Sigmoid colon (tissue), 4 donors: ENCODE results near the gene TMEFF2.

Experiments used
- CTCF ChIP-seq, 4 experiments: fragments of 450-650 bp in 3 of 4; fragments of 200-600 bp in 1 of 4; IDR thresholded peaks; one replicate each; pipeline ENCODE4 v1.5.1; 2016 to 2019; ENCODE audit warnings: antibody characterized with exemption in 4 of 4, mild to moderate bottlenecking in 3 of 4, moderate library complexity in 2 of 4
- EP300 ChIP-seq, 4 donors: sonication (generic); formaldehyde crosslinking; IDR thresholded peaks; one replicate each; pipeline ENCODE4 v1.6.1; 2017; ENCODE audit warnings: antibody characterized with exemption in 4 of 4
- POLR2A ChIP-seq, 2 donors: fragments of 450-650 bp; IDR thresholded peaks; one replicate each; pipeline ENCODE4 v1.6.1; 2016; ENCODE audit warnings: antibody characterized with exemption in 2 of 2, mild to moderate bottlenecking in 2 of 2, moderate library complexity in 2 of 2
- POLR2AphosphoS5 ChIP-seq, 4 donors: sonication (generic); formaldehyde crosslinking; IDR thresholded peaks; one replicate each; pipeline ENCODE4 v1.6.1; 2017; ENCODE audit warnings: antibody characterized with exemption in 4 of 4

GRCh38 chr2:192195548-192196418, 1.1 kb upstream of the TMEFF2 start:
- TF ChIP-seq CTCF (IDR thresholded peaks at IDR 0.05) = no peak
- TF ChIP-seq EP300 (IDR thresholded peaks at IDR 0.05) = no peak
- TF ChIP-seq POLR2A (IDR thresholded peaks at IDR 0.05) = no peak
- TF ChIP-seq POLR2AphosphoS5 (IDR thresholded peaks at IDR 0.05) = no peak
